Measurements from ENCODE around the gene RDH5. TPM values are rescaled to one million over a fixed set of nuclear protein-coding genes. Genes with fewer than 3 reads are reported as not detected.

Gene RDH5
- total and polyA plus RNA-seq, 2 of the 13 experiments (the other 11 are each of a cell fraction or from before 2014, with no cell fraction given): 2.6 to 5.7 TPM

- intact Hi-C loops (cut with micrococcal nuclease; ENCODE audit: unreplicated experiment): no loop called here
- FAIRE-seq: no peak
- POLR2A ChIA-PET: no interaction called here
Measured at GRCh38 chr12:55684761-55685370, 35.3 kb upstream of the RDH5 start.

GRCh38 chr12:55685671-55686070 lies 34.5 kb upstream of the RDH5 start:
- no peak overlapping the region for H3K4me3 ChIP-seq (replicated peaks in 1 of 3; ENCODE audit: insufficient read depth in 1 of 3, low read depth in 2 of 3, low read length in 3 of 3)
- H3K27me3 ChIP-seq (ENCODE audit: control insufficient read depth in 1 of 2, insufficient read depth in 2 of 2, low read length in 2 of 2): no peaks in the 10 kb centered on the region; a peak in 1 of 5 replicates
- TF ChIP-seq ZNF512 (CRISPR knock-in tag; IDR thresholded peaks at IDR 0.05): no peak
- TF ChIP-seq ZNF326 (CRISPR knock-in tag; IDR thresholded peaks at IDR 0.05; ENCODE audit: borderline replicate concordance): no peak
- 89% methylated on average over 5 of the region's 5 CpGs for WGBS (ENCODE audit: low lambda C conversion rate)
- no peak overlapping the region for H2AFZ ChIP-seq (ENCODE audit: low read length)
- BruUV-seq (replicated peaks): no TSS peak
- H3K9me3 ChIP-seq (ENCODE audit: low read length): no peaks in the 10 kb centered on the region
- ChIA-PET POLR2A (no interaction called here), CTCF (ENCODE audit: low intra/inter-chr PET ratio, low total read pairs) (no interaction called here)
- peaks cover 7% of the 10 kb centered on the region for H3K79me2 ChIP-seq (ENCODE audit: insufficient read depth, low read length)
- no peak overlapping the region for H3K9ac ChIP-seq (ENCODE audit: insufficient read depth, low read depth, low read length)
- in situ Hi-C loops (cut with HindIII; ENCODE audit: extremely low pct_ligation_motif_present, low pct_unique_long_range_greater_than_20kb): no loop called here
- H4K20me1 ChIP-seq (ENCODE audit: insufficient read depth, low read length): no peaks in the 10 kb centered on the region
- intact Hi-C loops (cut with micrococcal nuclease; ENCODE audit: unreplicated experiment): no loop called here
- peaks cover 0 to 3% of the 10 kb centered on the region in 2 experiments; a peak in 1 of 5 replicates for H3K36me3 ChIP-seq (replicated peaks in 1 of 2; ENCODE audit: control insufficient read depth in 1 of 2, insufficient read depth in 2 of 2, low read length in 2 of 2)
- no peak for ATAC-seq
- peaks cover 20% of the 10 kb centered on the region for H3K4me1 ChIP-seq (ENCODE audit: insufficient read depth, low read length)
- no peak overlapping the region for H3K27ac ChIP-seq (ENCODE audit: extremely low read length, insufficient read depth, low read length)
- no peak overlapping the region for H3K4me2 ChIP-seq (ENCODE audit: low read depth, low read length)
- DNase-seq (ENCODE audit: low spot score): no peak
- no peak for FAIRE-seq

More at GRCh38 chr12:55684761-55685370, 35.3 kb upstream of the RDH5 start:
- no peak overlapping the region for H3K4me2 ChIP-seq (ENCODE audit: low read depth, low read length)
- in situ Hi-C loops (cut with HindIII; ENCODE audit: extremely low pct_ligation_motif_present, low pct_unique_long_range_greater_than_20kb): no loop called here
- 89% methylated on average over 15 of the region's 20 CpGs for WGBS (ENCODE audit: low lambda C conversion rate)
- no peak overlapping the region for H3K27ac ChIP-seq (ENCODE audit: extremely low read length, insufficient read depth, low read length)
- H3K4me1 ChIP-seq (ENCODE audit: insufficient read depth, low read length): peaks cover 22% of the 10 kb centered on the region
- BruUV-seq (replicated peaks): no TSS peak
- H3K4me3 ChIP-seq (replicated peaks in 1 of 3; ENCODE audit: insufficient read depth in 1 of 3, low read depth in 2 of 3, low read length in 3 of 3): no peak overlapping the region
- peaks cover 0 to 3% of the 10 kb centered on the region in 2 experiments; a peak in 1 of 5 replicates for H3K36me3 ChIP-seq (replicated peaks in 1 of 2; ENCODE audit: control insufficient read depth in 1 of 2, insufficient read depth in 2 of 2, low read length in 2 of 2)
- peak; percentile 20 for TF ChIP-seq AGO2 (optimal IDR thresholded peaks at IDR 0.05; ENCODE audit: low read depth, low read length)
- TF ChIP-seq ZNF10 (CRISPR knock-in tag; IDR thresholded peaks at IDR 0.05; ENCODE audit: borderline replicate concordance, low read depth): no peak
- H3K27me3 ChIP-seq (ENCODE audit: control insufficient read depth in 1 of 2, insufficient read depth in 2 of 2, low read length in 2 of 2): no peaks in the 10 kb centered on the region; a peak in 1 of 5 replicates
- ATAC-seq (no peak), DNase-seq (ENCODE audit: low spot score) (no peak)
- CTCF ChIA-PET (ENCODE audit: low intra/inter-chr PET ratio, low total read pairs): no interaction called here
- no peaks in the 10 kb centered on the region for H3K9me3 ChIP-seq (ENCODE audit: low read length)
- no peak overlapping the region for H3K9ac ChIP-seq (ENCODE audit: insufficient read depth, low read depth, low read length)
- peaks cover 7% of the 10 kb centered on the region for H3K79me2 ChIP-seq (ENCODE audit: insufficient read depth, low read length)
- no peak overlapping the region for H2AFZ ChIP-seq (ENCODE audit: low read length)
- H4K20me1 ChIP-seq (ENCODE audit: insufficient read depth, low read length): no peaks in the 10 kb centered on the region
